NCI-H1105 (cell line): ENCODE measurements around the gene KRTAP10-11.
"Not testable (repeated sequence)": the region's sequence is repeated elsewhere in the genome, so short reads cannot be mapped to it uniquely, and the experiment has no call there.

ENCODE experiments used
- DNase-seq: peaks from one replicate; lab custom pipeline; 2025; lab: John Stamatoyannopoulos, UW

The KRTAP10-11 gene

GRCh38 chr21:44614961-44615391 lies 31.2 kb upstream of the KRTAP10-11 start:
- no peak for DNase-seq

- DNase-seq = no peak
Observed at GRCh38 chr21:44615466-44615865, 30.7 kb upstream of the KRTAP10-11 start.

DNA sequence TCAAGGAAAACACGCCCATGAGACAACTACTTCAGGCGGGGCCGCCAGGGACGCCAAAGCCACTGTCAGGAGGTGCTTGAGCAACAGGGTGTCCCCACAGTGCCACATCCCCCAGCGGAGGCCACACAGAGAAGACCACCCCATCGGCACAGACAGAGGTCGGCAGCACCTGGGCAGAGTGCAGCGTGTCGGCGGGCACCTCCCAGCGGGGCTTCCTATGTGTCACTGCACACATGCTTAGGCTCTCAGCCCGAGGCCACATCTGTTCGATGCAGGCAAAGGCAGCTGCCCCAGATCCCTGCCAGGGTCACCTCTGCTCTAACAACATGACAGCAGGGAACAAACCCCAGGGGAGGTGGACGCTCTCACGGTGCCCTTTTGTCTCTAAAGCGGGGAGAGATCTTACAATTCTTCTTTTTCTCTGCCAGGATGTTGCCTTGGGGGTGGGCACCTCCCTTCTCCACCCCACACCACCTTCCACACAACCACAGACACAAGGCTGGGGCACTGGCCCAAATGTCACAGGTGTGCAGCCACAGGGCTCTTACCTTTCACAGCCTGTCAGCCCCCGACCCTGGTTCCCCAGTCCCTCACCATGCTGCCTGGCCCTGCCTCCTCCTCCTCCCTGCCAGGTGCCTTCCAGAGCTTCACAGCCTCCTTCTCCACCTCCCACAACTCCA lies 30.2 kb upstream of the KRTAP10-11 start:
- no peak for DNase-seq

DNA sequence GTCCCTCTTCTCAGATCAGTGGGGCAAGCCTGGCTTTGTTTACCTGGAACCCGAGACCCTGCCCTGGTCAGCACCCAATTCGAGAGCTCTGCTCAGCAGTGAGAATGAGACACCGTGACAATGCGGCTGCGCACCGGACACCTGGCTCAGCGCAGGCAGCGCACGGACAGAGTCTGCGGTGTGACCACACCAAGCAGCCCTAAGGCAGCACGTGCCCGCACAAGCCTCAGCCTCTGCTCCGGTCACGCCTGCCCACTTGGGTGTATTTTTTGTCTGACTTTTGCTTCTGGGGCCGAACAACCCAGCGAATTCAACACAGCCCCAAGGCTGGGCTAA lies 29.7 kb upstream of the KRTAP10-11 start:
- DNase-seq = no peak

DNA sequence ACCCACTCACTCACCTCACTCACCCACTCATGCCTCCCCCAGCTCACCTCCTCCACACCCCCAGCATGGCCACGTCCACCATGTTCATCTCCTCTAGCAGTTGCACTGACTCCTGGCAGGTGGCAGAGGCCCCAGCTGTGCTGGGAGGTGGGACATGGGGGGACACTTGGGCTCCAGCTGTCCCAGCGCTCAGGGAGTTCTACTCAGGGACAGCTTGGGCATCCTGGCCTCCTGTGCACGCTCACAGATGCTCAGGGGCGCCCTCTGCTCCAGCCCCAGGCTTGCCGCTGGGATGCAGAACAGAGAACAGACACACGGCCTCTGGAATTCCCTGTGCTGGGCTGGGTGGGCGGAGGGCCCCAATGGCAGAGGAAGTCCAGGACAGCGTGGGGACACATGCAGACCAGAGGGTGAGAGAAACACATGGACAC lies 29.1 kb upstream of the KRTAP10-11 start:
- DNase-seq = no peak

DNA sequence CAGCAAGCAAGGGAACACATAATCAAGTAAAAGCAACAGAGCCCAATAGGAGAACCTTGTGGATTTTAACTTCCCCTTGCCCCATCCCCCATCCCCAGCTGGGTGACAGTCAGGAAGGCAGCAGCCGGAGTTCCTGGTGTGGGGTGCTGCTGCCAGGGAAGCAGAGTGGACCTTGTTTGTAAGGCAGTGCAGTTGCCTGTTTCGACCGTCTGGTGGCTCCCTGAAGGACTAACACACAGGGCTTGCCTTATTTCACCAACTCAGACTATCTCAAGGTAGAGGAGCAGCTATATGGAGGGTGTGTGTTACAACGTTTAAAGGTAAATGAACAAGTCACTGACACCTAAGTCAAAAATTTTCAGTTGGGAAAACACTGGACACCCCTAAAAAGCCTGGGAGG lies 27.7 kb upstream of the KRTAP10-11 start:
- DNase-seq = no peak

GRCh38 chr21:44618909-44619308 lies 27.3 kb upstream of the KRTAP10-11 start:
- no peak for DNase-seq

DNA sequence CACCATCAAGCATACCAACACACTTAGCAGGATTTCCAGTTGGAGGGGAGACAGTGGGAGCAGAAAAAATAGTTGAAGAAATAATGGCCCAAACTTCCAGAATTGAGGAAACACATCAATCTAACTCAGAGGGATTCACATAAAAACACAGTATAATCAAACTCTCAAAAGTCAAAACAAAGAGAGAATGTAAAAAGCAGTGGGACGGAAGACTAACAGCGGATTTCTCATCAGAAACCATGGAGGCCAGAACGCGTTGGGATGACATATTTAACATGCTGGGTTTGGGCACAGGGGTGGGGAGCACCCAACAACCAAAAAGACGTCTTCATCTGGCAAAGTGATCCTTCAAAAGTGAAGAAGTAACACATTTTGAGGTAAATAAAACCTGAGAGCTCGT lies 26.3 kb upstream of the KRTAP10-11 start:
- no peak for DNase-seq

DNA sequence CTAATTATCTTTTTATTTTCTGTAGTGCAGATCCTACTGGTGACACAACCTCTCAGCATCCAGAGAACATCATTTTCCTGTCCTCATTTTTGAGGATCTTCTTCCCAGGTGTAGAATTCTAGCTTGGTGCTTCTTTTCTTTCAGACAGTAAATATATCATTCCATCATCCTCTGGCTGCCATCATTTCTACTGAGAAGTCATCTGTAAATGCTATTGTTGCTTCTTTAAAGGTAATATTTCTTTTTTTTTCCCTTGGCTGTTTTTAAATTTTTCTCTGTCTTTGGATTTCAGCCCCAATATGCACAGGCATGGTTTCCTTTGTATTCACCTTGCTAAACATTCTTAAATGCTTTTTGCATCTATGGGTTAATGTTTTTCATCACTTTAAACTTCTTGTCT lies 22.6 kb upstream of the KRTAP10-11 start:
- no peak for DNase-seq

GRCh38 chr21:44625756-44626155 lies 20.5 kb upstream of the KRTAP10-11 start:
- no peak for DNase-seq

DNA sequence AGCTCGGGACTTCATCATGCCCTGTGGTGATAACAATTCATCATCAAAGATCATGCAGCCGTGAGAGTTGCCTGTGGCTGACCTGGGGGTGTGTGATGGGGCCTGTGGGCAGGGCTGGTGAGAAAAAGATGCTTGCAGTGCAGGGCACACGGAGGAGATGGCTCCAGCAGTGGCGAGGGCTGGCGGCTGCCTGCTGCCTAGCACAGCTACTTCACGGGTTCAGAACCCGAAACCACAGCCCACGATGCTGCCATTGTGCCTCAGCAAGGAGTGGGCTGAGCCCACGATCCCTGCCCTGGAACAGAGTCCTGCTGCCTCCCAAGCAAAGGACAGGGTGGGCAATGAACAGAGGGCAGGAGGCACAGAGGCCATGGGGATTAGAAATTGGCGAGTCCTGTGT lies 20.0 kb upstream of the KRTAP10-11 start:
- DNase-seq = no peak

DNA sequence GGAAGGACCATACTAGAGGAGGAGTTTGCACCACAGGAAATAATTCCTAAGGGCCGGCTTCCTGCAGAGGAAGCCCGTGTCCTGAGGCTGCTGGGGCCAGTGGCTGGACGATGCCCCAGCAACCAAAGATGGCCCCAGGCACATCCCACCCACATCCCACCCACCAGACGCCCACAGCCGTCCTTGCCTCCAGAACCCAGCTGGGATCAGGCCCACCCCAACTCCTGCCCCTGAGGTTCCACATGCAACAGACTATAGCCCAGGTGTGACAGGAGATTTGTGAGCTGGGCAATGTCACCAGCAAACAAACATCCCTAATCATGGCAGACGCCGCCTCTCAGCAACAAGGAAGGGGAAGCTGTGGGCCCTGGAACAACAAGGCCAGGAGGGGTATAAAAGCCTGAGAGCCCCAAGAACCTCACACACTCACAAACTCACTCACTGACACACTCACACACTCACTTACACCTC lies 19.5 kb upstream of the KRTAP10-11 start, which contains the start of gene KRTAP10-9:
KRTAP10-9 (plus strand) TSS at position 421 of the 471 bp plus-strand sequence. CDS start 79 bp downstream, outside the sequence.
- no peak for DNase-seq

DNA sequence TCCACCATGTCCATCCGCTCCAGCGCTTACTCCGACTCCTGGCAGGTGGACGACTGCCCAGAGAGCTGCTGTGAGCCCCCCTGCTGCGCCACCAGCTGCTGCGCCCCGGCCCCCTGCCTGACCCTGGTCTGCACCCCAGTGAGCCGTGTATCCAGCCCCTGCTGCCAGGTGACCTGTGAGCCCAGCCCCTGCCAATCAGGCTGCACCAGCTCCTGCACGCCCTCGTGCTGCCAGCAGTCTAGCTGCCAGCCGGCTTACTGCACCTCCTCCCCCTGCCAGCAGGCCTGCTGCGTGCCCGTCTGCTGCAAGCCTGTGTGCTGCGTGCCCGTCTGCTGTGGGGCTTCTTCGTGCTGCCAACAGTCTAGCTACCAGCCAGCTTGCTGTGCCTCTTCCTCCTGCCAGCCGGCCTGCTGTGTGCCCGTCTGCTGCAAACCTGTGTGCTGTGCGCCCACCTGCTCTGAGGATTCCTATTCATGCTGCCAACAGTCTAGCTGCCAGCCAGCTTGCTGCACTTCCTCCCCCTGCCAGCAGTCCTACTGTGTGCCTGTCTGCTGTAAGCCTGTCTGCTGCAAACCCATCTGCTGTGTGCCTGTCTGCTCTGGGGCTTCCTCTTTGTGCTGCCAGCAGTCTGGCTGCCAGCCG lies 18.9 kb upstream of the KRTAP10-11 start:
- not testable (repeated sequence) for DNase-seq

- DNase-seq = not testable (repeated sequence)
Observed at GRCh38 chr21:44627831-44628233, 18.4 kb upstream of the KRTAP10-11 start.

GRCh38 chr21:44628707-44629391 lies 17.4 kb upstream of the KRTAP10-11 start:
- DNase-seq = no peak

DNA sequence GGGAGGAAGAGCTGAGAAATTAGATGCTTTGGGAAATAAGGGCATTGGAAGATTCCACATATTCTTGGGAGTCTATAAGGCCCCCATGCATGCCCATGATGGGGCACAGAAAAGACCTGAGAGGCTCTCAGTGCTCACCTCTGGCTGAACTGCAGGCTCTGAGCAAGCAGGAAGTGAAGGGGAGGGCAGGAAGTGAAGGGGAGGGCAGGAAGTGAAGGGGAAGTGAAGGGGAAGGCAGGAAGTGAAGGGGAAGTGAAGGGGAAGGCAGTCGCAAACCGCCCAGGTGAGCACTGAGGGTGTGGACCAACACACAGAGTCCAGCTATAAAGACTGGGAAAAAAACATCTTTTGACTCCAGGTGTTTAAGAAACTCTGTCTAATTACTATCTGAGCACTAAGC lies 15.8 kb upstream of the KRTAP10-11 start:
- no peak for DNase-seq

- no peak for DNase-seq
Observed at GRCh38 chr21:44632067-44632466, 14.1 kb upstream of the KRTAP10-11 start.

DNA sequence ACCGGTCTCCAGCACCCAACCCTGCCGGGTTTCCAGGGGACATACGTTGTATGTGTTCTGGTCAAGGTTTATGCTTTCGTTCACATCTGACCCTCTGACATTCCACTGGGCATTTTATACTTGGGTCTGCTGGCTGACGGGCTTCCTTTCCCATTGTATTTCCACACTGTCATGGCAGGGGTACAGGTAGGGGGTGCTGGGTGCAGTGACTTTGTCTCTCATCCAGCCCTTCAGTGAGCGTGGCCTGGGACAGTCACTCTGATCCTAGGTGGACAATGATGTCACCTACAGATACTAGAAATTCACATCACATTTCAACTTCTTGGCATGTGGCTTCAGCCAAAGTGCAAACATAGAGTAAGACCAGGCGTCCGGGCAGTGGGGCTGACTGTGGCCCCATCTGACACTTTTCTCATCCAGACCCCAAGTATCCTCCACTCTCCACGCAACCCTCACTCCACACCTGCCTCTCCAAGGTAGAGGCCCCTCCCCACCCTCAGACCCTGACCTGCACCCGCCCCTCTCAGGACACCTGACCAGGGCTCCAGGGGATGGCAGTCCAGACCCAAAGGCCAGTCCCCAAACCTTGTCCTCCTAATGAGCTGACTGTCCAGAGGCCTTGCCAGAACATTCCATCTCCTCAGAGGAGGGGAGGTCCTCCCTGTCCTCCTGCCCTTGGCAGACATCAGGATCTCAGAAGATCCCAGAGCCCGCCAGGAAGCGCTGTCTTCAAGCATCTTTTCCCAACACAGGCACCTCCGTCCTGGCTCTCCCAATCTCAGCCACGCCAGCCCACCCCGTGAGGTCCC lies 9.8 kb upstream of the KRTAP10-11 start:
- no peak for DNase-seq

DNA sequence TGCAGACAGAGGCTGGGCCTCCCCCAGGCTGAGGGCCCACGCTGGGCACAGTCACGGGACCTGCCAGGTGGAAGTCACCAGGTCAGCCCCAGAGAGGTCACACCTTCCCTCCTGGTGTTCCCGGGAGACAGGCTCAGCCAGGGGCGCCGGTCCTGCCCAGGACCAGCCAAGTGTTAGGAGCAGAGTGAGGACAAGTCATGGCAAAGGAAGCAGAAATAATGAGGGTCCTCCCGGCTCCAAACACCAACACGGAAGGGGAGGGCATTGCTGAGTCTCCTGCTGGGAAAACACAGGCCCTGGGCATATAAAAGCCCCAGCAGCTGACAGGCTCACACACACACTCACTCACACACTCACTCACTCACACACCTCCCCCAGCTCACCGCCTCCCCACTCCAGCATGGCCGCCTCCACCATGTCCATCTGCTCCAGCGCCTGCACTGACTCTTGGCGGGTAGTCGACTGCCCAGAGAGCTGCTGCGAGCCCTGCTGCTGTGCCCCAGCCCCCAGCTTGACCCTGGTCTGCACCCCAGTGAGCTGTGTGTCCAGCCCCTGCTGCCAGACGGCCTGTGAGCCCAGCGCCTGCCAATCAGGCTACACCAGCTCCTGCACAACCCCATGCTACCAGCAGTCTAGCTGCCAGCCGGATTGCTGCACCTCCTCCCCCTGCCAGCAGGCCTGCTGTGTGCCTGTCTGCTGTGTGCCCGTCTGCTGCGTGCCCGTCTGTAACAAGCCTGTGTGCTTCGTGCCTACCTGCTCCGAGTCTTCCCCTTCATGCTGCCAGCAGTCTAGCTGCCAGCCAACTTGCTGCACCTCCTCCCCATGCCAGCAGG lies 9.0 kb upstream of the KRTAP10-11 start, which contains the start of gene KRTAP10-10:
KRTAP10-10 (plus strand) TSS at position 339 of the 833 bp plus-strand sequence; CDS start at position 401, 62 bp downstream.
- no peak for DNase-seq

GRCh38 chr21:44637851-44638348 lies 8.3 kb upstream of the KRTAP10-11 start:
- not testable (repeated sequence) for DNase-seq
